Midbrain (tissue), 1 donor: ENCODE measurements around the gene TBX1.
"Not testable (repeated sequence)": the region's sequence is repeated elsewhere in the genome, so short reads cannot be mapped to it uniquely, and the experiment has no call there.

Experiments
- DNase-seq: peaks from one replicate; lab custom pipeline; 2025; lab: John Stamatoyannopoulos, UW

Gene TBX1

DNA sequence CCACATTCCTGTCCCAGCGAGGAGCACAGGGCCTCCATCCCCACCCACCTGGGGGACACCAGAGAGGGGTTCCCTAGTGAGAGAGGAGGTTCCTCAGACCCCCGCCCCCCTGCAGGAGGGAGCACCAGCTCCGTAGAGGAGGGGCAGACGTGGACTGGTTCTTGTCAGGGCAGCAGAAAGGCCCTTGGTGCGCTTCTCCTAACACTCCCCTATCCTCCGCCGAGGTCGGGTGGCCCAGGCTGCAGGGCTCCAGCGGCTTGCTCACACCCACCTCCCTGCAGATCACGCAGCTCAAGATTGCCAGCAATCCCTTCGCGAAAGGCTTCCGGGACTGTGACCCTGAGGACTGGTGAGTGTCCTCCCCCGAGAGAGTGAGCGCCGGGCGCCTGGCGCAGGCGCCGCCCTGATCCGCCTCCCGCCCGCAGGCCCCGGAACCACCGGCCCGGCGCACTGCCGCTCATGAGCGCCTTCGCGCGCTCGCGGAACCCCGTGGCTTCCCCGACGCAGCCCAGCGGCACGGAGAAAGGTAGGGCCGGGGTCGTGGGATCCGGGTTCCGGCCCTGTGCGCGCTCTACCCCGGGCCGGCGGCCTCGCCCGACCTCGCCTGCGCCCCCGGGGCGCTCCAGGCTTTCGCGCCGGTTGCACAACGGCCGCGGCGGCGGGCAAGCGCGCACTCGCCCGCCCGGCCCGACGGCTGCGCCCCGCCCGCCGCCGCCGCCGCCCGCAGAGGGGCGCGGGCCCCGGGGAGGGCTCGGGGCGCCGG is 5.1 kb downstream of the TBX1 start:
- DNase-seq = no peak

DNA sequence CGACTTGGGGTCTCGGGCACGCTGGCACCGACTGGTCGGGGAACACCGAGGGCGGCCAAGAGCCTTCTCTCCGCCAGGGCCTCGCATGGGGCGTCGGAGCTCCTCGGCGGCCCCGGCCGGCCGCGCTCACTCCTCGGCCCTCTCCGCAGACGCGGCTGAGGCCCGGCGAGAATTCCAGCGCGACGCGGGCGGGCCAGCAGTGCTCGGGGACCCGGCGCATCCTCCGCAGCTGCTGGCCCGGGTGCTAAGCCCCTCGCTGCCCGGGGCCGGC is 5.6 kb downstream of the TBX1 start:
- no peak for DNase-seq

DNA sequence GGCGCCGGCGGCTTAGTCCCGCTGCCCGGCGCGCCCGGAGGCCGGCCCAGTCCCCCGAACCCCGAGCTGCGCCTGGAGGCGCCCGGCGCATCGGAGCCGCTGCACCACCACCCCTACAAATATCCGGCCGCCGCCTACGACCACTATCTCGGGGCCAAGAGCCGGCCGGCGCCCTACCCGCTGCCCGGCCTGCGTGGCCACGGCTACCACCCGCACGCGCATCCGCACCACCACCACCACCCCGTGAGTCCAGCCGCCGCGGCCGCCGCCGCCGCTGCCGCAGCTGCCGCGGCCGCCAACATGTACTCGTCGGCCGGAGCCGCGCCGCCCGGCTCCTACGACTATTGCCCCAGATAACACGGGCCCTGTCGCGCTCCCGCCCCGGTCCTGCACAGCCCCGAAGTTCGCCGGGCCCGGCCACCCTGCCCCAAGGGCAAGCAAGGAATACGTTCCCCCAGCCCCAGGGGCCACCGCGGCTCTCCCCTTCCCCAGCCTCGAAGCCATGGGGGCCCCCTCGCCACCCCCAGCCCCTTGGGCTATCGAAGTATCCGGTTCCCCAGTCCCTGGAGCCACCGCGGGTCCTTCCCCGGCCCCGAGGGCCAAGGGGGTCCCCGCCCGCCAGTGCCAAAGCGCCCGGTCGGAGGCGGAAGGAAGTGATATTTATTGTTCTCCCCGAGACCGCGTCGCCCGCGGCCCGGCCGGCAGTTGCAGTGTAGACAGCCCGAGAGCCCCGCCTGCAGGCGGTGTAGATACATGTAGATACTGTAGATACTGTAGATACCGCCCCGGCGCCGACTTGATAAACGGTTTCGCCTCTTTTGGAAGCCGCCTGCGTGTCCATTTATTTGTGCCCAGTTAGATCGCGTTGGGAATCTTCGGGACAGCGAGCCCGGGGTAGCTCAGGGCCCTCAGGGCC is 6.2 kb downstream of the TBX1 start:
- no peak for DNase-seq

DNA sequence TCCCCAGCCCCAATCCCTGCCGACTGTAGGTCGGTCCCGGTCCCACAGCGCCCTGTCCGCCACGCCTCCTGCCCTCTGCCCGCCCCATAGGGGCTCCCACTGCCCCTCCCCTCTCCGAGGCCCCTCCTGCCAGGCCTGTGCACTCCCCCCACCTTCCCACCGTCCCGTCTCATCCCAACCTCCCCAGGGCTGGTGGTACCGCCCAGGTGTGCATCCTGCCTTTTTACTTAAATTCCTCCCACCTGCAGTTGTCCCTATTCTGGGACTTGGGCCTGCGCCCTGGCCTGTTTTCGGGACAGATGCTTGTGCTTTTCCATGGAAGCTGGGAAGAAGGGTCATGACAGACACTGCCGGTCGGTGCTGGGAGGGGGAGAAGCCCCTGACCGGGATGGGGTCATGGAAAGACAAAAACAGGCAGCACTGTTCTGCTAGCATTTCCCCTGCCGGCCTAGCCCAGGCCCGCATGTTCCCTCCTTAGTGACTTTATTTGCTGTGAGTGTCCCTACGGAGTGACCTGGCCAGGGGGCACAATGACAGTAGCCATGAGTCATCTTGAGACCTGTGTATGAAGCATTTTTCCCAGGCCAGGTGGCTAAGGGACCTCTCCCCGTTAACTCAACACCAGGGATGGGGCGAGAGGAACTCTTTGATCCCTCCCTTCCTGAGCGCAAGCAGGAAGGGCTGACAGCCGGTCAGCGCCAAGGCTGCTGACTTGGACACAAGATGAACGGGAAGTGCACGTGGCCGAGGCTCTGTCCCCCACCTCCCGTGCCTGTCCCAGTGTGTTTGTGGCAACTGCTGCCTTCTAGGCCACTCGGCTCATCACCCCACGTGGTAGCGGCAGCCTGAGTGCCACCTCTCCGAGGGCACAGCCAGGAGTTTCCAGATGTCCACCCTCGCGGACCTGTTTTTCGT is 7.1 kb downstream of the TBX1 start:
- DNase-seq = no peak

DNA sequence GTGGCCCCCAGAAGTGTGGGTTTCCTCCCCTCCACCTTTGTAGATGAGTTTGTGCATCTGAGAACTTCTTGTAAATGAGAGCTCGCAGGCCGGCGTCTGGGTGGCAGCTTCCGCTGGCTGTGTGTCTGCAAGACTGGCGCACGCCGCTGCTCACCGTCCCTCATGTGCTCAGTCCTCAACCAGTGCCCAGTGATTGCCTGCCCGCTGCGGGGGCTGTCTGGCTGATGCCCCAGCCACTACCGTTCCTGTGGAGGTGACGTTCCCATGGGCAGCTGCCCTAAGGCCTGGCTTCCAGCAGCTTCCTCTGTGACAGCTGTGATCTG is 8.8 kb downstream of the TBX1 start:
- DNase-seq = no peak

DNA sequence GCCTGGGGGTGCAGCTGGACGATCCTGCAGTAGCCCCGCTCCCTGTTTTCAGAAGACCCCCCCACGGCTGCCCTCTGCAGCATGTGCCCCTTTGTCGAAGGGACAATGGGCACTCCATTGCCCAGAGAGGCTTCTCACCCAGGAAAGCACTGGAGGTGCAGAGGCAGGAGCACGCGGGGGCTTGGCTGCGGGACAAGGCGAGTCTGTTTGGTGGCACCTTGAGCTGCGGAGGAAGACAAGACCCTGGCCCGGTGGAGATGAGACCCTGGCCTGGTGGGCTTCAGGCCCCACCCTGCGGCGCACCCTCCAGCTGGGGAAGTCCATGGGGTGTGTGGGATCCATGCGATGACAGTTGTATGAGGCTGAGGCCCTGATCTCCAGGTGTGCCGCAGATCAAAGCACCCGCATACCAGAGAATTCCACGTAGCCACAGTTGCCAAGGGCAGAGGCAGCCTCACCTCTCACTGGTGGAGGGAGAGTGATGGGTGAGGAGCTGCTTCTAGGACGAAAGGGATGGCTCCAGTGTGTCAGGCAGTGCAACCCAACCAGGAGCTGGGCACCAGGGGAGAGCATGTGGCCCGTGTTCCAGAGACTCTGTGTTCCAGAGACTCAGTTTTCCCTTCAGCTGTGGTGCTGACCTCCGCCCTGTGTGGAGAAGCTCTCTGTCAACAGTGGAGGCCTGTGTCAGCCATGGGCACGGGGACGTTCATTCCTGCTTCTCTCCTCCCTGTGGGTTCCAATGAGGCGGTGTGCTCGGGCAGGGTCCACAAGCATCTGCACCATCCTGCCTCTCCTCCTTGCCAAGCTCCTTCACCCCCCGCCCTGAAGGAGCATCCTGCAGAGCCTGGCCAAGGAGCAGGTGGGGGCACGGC is 10.0 kb downstream of the TBX1 start:
- DNase-seq = no peak

DNA sequence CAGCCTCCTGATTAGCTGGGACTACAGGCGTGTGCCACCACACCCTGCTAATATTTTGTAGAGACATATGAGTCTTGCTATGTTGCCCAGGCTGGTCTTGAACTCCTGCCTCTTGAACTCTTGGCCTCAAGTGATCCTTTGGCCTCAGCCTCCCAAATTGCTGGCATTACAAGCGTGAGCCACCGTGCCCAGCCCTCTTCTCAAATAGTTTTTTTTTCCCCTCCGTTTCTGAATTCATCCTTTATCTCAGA is 11.8 kb downstream of the TBX1 start:
- DNase-seq = no peak

DNA sequence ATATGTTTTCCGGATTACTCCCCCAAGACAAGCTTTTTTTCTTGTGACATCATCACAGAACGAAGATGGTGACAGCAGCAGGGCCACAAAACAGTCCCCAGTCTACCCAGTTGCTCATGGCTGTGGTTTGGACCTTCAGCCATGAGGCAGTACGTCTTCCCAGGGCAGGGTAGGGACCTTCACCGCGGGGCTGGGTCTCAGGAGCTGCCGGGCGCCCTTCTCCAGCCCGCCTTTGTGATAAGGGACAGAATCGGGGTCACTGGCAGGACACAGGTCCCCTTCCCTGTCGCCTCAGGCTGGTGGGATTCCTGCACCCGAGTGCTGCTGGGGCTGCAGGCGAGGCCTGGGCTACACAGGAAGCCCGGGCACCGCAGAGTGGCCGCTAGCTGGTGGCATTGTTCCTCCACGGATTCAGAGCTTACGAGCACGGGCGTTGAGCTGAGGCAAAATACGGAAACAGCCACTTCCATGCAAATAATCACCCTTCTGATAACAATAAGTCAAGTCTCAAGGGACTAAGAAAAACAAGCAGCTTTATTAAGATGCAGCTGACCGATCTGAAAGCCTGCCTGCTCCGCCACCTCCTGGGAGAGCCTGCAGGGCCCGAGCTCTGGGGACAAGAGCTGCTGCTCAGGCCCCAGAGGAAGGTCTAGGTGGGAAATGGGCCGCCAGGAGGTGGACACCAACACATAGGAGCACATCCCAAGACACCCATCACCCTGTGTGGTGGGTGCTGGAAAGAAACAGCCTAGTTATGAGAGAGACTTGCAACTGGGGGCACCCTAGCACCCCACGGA is 12.3 kb downstream of the TBX1 start:
- no peak for DNase-seq

DNA sequence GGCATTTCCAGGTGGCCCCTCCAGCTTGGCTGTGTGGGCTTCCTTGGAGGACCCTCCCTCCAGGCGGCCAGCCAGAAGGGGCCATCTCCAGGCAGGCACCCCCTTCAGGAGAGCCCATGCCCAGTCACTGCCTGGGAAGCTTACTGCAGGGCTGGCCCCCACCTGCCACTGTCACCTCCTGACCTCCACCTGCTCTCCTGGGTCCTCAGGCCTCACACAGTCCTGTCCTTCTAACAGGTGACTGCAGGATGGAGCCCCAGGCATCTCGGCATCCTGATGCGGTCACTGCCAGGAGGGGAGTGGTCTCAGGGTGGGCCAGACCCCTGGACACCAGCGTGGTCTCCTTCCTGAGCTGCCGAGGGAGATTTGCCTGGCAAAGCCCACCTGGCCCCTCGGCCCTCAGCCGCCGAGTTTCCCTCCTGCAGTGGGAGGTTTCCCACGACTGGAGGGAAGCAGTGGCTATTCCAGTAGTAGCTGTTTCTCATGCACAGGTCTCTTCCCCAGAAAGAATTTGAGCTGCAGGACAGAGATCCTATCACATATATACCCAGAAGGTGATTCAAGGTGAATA is 13.0 kb downstream of the TBX1 start:
- DNase-seq = no peak

DNA sequence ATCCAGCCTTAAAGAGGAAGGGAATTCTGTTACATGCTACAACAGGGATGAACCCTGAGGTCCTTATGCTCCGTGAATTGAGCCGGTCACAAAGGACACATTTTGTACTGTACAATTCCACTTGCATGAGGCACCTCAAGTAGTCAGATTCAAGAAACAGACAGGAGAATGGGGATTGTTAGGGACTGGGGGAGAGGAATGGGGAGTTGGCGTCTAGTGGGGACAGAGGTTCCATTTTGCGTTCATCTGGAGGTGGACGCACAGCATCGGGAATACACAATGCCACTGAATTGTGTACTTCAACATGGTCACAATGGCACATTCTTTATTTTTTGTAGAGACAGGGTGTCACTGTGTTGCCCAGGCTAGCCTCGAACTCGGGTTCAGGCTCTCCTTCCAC is 14.1 kb downstream of the TBX1 start:
- no peak for DNase-seq

DNA sequence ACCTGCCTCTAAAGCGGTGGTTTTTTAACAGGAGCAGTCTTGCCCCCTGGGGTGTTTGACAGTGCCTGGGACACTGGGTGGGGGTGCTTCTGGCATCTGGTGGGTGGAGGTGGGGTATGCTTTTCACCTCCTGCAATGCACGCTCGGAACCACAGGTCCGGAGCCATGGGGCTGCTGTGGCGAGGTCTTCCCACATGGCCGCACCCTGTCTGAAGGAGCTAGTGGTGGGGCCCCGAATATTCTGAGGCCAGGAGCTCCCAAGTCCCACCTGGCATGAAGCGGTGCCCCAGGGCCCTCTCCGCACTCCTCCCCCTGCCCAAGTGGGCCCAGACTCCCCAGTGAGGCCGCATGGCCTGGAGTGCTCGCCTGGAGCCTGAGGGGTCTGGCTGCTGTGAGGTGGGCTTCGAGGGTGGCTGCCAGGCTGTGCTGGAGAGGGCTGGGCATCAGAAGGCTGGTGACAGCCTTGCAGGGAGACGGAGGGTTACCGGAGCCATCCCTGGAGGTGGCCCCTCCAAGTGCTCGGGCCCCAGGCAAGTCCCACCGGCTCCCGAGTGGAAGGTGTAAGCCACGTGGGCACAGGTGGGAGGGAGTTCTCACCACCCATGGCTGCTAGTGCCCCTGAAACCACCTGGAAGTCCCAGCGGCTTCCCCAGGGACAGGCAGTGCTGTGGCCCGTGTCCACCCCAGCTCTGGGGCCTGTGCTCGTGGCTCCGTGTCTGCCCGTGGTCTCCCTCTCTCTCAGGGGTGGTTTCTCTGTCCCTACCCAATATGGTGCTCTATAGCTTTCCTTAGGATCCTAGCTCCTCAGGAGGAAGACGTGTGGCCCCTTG is 15.1 kb downstream of the TBX1 start:
- no peak for DNase-seq

DNA sequence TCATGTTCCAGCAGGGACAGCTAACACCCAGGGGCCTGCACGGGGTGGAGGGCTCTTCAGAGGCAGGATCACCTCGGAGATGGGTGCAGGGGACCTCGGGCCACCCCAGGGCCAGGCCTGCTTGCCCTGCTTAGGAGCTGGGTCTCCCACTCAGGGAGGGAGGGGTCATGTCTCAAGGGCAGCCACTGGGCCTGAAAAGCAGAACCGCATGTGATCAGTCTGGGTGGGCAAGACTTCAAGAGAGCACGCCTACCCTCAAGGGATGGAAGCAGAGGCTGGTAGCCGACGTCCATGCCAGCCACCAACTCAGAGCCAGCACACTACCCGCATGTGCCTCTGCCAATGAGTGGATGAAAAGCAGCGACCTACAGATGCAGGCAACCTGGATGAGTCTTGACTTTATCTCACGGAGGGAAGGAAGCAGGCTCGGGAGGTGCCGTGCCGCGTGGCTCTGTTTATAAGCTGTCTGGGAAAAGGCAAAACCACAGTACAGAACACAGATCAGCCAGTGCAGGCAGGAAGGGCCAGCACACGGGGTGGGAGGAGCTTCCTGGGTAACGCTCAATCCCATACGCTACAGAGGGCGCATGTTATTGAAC is 16.0 kb downstream of the TBX1 start:
- no peak for DNase-seq

DNA sequence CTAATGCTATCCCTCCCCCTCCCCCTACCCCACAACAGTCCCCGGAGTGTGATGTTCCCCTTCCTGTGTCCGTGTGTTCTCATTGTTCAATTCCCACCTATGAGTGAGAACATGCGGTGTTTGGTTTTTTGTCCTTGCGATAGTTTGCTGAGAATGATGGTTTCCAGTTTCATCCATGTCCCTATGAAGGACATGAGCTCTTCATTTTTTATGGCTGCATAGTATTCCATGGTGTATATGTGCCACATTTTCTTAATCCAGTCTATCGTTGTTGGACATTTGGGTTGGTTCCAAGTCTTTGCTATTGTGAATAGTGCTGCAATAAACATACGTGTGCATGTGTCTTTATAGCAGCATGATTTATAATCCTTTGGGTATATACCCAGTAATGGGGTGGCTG is 16.6 kb downstream of the TBX1 start:
- DNase-seq = not testable (repeated sequence)

DNA sequence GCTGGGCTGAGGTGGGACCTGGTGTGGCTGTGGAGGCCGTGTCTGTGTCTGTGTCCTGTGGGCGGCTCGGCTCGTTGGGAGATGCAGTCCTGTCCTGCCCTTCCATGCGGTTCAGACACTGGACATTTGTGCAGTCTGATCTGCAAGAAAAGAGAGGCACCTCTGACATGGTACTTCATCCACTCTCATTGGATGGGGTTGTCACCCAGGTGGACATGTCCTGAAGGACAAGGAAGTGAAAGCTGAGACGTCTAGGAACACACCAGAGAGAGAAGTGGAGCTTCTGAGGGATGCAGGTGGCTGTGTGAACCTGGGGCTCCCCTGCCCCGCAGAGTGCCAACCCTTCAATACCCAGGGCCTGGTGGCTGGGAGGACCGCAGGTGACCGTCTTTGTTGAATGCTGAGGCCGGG is 18.4 kb downstream of the TBX1 start:
- DNase-seq = no peak

DNA sequence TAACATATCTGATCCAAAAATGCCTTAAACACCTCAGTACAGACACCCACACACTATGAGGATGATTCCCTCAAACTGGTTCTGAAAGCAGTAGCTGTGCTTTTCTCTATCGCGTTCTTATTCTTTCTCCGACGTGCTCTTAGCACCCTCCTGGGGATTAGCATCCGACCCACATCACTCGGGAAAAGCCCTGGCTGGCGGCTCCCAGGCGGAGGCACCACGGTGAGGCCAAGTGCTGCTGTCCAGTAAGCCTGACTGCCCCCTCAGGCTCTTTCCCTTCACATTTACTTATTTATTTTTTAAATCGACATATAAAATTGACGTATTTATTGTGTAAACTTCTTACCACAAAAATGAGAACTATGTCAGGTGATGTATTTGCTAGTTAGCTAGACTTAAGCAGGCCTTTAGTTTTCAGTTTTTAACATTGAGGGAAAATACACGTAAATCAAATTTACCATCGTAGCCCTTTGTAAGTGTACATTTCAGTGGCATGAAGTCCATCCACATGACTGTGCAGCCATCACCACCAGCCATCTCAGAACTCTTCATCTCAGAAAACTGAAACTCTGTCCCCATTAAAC is 19.2 kb downstream of the TBX1 start:
- DNase-seq = no peak

DNA sequence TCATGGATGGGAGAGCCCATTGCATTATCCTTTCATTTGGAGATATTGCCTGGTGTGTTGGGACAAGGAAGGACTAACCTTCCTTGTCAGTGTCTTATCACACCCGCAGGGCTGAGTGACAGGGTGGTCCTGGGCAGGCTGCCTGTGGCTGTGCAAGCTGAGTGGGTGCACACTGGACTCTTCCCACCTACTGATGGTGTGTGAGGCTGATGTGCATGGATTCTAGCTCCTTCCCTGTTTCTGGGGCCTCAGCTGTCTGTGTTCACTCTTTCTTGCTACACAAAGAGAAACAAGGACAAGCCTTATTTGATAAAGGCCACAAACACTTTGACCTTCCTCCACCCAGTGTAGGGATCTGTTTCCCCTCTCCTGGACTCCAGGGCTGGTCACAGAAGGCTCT is 22.0 kb downstream of the TBX1 start:
- DNase-seq = no peak

DNA sequence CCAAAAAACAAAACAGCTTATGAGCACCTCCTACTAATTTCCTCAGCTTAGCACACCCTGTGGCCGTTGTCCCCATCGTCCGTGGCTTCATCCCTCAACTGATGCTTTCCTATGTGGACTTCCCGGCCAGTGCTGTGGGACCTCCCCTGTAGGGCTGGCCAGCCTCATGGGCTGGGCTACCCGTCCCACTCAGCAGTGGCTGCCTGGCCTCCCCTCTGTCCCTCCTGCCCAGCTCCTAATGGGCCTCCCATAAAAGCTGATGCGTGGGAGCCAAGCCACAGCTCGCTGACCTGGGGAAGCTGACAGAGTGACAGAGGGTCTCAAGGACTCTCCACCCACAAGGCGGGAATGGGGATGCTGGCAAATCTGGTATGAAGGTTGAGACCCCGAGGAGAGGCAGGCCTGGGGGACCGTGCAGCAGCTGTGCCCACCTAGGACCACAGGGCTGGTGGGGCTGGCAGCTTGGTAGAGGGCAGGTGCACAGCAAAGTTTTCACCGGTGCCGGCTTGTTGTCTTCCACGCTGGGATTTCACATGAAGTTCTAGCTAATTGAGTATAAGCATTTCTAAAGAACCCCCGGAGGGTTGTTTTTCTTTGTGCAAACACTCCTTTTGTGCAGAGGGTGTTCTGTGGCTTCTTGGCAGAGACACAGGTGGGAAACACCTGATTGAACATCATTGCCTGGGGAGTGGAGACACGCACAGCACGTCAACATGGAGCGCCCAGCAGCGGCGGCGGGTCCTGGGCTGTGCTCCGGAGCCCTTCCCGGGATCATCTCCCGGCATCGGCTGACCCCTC is 23.2 kb downstream of the TBX1 start:
- no peak for DNase-seq
